Fibroblast of pulmonary artery (primary cell): ENCODE measurements around the gene GATA5.

Experiments
- DNase-seq: peaks from one replicate; pipeline ENCODE4 v3.0.0-alpha.2; 2010; ENCODE audit warnings: low read depth
- H3K4me3 ChIP-seq: replicated peaks from 2 replicates; pipeline ENCODE4 v1.5.1; 2011; ENCODE audit warnings: low read depth, mild to moderate bottlenecking, control low read depth, low read length, moderate library complexity
- TF ChIP-seq, protein P1 (sequence below): IDR thresholded peaks from 2 replicates; pipeline ENCODE4 v1.5.1; 2011; ENCODE audit warnings: mild to moderate bottlenecking, control low read depth, low read length, inconsistent platforms; ENCODE audit errors: missing control alignments

The GATA5 gene

DNA sequence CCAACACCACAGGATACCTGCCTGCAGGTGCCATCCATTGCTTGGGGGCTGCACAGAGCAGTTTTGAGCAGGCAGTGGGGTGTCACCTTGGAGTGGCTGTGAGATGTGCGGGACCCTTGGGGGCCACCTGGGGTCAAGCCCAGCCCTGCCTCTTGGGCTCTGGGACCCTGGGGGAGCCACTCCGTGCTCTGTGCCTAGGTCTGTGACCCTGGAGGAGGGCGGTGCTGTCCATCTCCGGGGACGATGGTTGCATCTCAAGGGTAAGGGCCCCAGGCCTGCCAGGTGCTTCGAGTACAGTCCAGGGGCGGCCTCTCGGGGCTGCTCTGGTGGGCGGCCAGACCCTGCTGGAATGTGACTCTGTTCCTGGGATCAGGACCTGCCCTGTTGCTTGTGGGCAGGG lies 8.7 kb upstream of the GATA5 start:
- TF ChIP-seq, protein P1, sequence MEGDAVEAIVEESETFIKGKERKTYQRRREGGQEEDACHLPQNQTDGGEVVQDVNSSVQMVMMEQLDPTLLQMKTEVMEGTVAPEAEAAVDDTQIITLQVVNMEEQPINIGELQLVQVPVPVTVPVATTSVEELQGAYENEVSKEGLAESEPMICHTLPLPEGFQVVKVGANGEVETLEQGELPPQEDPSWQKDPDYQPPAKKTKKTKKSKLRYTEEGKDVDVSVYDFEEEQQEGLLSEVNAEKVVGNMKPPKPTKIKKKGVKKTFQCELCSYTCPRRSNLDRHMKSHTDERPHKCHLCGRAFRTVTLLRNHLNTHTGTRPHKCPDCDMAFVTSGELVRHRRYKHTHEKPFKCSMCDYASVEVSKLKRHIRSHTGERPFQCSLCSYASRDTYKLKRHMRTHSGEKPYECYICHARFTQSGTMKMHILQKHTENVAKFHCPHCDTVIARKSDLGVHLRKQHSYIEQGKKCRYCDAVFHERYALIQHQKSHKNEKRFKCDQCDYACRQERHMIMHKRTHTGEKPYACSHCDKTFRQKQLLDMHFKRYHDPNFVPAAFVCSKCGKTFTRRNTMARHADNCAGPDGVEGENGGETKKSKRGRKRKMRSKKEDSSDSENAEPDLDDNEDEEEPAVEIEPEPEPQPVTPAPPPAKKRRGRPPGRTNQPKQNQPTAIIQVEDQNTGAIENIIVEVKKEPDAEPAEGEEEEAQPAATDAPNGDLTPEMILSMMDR, result no peak
- no peak overlapping the region for H3K4me3 ChIP-seq
- DNase-seq, result no peak

DNA sequence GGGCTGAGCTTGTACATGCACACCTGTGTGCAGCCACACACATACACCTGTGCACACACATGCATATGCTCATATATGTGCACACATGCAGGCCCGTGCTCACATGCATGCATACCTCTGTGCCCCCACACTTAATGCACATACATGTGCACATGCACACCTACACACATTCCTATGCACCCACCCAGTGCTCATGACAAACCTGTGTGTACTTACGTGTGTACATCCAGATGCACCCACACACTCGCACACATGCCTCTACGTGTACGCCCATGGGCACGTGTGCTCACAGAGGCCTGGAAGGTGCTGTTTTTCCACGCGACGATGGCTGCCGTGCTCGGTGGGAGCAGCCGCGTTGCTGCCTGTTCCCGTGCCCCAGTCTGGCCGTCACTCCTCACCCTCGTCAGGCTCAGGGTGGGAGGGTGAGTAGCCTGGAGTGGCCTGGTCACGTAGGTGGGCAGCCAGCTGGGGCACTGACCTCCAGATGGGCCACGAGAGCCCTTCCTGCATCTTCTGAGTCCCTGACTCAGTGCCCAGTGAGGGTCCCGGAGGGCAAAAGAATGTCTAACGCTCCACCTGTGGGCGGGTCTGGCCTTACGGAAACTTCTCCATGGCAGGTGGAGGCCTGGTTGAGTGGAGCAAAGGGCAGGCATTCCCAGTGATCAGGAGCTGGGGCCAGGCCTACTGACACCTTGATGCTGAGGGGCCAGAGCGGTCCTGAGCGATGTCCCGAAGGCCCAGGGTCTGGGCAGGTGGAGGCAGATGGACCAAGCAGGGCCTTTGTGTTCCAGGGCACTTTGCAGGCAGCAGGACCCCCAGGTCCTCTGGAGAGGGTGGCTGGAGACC lies 8.0 kb upstream of the GATA5 start:
- no peak overlapping the region for H3K4me3 ChIP-seq
- no peak for DNase-seq
- TF ChIP-seq, protein P1, result no peak

DNA sequence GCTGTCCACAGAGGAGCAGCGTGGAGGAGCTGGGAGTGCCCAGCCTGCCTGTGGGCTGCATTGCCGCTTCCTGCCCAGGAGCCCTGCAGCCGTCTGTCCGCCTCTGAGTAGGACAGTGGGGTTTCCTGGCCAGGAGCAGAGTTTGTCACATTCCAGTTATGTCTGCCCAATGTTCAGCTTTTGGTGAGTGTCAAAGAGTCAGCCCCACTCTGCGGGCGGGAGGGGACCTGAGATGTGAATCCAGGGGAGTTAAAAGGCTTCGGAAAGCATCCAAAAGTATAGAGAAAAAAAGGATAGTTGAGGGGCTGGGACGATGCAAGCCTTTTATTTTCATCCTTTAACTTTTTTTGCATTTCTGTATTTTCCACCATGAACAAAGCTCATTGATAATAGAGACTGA lies 7.2 kb upstream of the GATA5 start:
- no peak overlapping the region for H3K4me3 ChIP-seq
- TF ChIP-seq, protein P1, result no peak
- no peak for DNase-seq

DNA sequence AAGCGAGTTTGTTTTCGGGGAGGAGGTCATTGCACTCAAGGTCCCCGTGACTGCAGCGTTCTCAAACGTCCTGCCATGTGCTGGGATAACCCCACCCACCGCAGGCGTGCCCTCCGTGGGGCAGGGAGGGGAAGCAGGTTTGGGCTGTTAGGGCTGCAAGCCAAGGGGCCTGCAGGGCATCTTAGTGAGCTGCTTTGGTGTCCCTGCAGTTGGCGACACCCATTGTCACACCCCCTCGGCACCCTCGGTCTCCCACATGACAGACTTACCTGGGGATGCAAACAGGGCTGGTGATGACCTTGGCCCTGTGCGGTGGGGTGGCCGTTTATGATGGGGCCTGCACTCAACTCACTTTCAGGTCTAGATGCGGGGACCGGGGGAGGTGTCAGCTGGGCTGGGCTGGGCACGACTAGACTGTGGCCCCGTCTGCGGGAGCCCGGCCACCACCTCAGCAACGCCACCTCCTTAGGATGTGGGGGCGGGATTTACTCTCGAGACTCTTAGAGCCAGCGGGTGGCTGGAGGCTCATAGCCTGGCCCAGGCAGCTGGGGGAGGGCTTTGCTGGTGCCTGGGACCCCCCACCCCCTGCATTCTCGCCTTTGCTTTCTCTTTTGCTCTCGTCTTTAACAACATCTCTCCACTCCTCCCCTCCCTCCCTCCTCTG lies 6.5 kb upstream of the GATA5 start:
- DNase-seq, result no peak
- no peak overlapping the region for H3K4me3 ChIP-seq
- TF ChIP-seq, protein P1, result no peak

DNA sequence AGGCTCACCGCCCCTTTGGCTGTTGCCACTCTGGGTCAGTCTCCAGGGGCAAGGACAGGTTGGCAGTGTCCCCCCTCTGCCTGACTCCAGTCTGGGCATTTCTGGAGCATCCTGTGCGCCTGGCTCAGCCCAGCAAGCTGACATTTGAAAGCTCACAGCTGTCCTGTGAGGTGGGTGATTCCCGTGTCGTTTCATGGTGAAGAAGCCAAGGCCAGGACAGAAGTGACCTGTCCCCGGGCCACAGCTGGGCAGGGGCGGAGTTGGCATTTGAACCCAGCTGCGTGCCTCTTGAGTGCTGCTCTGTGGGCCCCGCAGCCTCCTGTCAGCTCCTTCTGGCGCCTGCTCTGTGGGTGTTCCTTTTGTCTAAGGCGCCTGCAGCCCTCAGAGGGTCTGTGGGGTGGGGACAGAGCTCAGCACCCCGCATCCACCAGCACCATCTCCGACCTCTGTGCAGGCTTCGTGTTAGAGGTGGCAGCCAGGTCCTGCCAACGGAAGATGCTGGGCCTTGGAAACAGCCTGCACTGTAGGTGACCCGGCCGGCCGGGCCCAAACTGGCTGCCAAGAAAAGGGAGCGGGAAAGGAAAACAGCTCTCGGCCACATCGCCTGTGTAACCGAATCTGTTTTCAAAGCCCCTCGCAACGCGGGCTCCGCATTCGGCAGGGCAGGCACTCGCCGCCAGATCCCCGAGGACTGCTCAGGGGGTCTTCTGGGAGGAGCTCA lies 5.8 kb upstream of the GATA5 start:
- DNase-seq, result no peak
- TF ChIP-seq, protein P1, result no peak
- no peak overlapping the region for H3K4me3 ChIP-seq

DNA sequence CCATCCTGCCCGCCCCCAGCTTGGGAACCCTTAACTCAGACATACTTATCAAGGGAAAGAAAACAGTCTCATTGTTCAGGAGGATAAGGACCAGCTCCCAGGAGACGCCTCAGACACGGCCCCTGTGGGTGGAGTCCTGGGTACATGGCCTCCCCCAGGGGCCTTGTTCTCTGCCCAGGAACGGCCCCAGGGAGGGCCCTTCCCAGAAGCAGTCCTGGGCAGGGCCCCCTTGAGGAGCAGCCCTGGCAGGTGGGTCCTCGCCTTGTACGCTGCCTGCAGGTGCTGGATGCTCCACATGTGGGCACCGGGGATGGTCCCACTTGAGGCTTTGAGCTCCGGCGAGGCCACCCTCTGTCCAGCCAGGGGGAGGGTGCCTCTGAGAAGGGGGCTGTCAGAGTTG lies 4.5 kb upstream of the GATA5 start:
- TF ChIP-seq, protein P1, result no peak
- peak; percentile 33 for DNase-seq
- H3K4me3 ChIP-seq, result no peak overlapping the region
